Choroid plexus epithelial cell (primary cell): ENCODE results near the gene PSEN2.
"Not testable (repeated sequence)": the region's sequence is repeated elsewhere in the genome, so short reads cannot be mapped to it uniquely, and the experiment has no call there.

Source experiments
- DNase-seq: peaks from one replicate; pipeline ENCODE4 v3.0.0-alpha.2; 2010; ENCODE audit warnings: low read depth
- H3K4me3 ChIP-seq: 2 replicates; pipeline ENCODE4 v1.5.1; 2011; ENCODE audit warnings: low read depth, mild to moderate bottlenecking, control low read depth, low read length, moderate library complexity
- CTCF ChIP-seq: conservative IDR thresholded peaks from 2 replicates; pipeline ENCODE4 v1.5.1; 2011; ENCODE audit warnings: low read depth, mild to moderate bottlenecking, control low read depth, inconsistent platforms, low read length, moderate library complexity

Gene PSEN2

DNA sequence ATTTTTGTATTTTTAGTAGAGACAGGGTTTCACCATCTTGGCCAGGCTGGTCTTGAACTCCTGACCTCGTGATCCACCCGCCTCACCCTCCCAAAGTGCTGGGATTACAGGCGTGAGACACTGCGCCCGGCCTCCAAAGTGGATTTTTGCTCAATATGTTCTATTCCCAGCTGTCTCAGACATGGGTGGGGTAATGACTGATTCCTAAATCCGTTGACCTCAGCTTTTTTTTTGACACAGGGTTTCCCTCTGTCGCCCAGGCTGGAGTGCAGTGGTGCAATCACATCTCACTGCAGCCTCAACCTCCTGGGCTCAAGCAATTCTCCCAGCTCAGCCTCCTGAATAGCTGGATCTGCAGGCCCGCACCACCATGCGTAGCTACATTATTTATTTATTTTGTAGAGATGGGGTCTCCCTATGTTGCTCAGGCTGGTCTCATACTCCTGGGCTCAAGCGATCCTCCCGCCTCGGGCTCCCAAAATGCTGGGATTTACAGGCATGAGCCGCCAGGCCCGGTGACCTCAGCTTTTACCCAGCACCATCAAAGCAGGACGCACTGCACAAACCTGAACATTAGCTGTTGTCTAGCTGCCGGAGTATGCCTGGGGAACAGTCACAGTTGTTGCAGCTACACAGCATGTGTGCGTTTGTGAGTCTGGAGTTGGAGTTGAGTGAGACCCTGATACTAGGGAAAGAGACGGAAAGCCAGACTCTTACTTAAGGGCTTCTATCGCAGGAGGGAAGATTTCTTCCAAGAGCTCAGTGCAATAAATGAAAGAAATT lies 43.7 kb upstream of the PSEN2 start:
- no peak overlapping the region for H3K4me3 ChIP-seq
- no peak for DNase-seq
- TF ChIP-seq CTCF: no peak

GRCh38 chr1:226827458-226827857 lies 43.0 kb upstream of the PSEN2 start:
- TF ChIP-seq CTCF: no peak
- peak; percentile 3 for DNase-seq
- H3K4me3 ChIP-seq: no peak overlapping the region

GRCh38 chr1:226827968-226828513 lies 42.4 kb upstream of the PSEN2 start:
- peak; percentile 95 for TF ChIP-seq CTCF
- no peak overlapping the region for H3K4me3 ChIP-seq
- DNase-seq: peak; percentile 97

DNA sequence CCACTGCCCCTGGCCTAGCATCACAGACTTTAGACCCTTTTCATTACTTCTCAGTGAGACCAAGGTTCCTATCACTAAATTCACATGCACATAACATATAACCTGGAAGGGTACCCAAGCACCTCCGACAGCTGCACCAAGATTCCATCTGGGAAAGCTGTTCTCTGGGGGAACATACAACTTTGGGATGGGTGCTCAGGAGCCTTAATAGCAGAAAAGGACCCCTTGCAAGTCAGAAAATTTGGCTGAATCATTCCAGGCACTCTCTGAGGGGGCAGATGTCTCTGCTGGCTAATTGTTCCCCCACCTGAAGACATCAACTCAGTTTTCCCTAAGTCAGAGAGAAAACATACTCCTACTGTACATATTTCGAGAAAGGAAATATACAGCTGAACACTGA lies 41.3 kb upstream of the PSEN2 start:
- no peak overlapping the region for H3K4me3 ChIP-seq
- DNase-seq: no peak
- TF ChIP-seq CTCF: no peak

- DNase-seq: no peak
- TF ChIP-seq CTCF: no peak
- H3K4me3 ChIP-seq: no peak overlapping the region
These were observed 38.5 kb upstream of the PSEN2 start for GRCh38 chr1:226831953-226832352.

GRCh38 chr1:226832613-226833012 lies 37.8 kb upstream of the PSEN2 start:
- no peak for TF ChIP-seq CTCF
- H3K4me3 ChIP-seq: no peak overlapping the region
- no peak for DNase-seq

- H3K4me3 ChIP-seq, DNase-seq: not testable (repeated sequence)
These were observed 36.2 kb upstream of the PSEN2 start for GRCh38 chr1:226834179-226834578.

- H3K4me3 ChIP-seq, DNase-seq: not testable (repeated sequence)
These were observed 35.0 kb upstream of the PSEN2 start for GRCh38 chr1:226835396-226835795.

DNA sequence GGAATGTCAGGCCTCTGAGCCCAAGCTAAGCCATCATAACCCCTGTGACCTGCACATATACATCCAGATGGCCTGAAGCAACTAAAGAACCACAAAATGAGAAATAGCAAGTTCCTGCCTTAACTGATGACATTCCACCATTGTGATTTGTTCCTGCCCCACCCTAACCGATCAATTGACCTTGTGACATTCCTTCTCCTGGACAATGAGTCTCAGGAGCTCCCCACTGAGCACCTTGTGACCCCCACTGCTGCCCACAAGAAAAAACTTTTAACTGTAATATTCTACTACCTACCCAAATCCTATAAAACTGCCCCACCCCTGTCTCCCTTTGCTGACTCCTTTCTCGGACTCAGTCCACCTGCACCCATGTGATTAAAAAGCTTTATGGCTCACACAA lies 32.5 kb upstream of the PSEN2 start:
- DNase-seq, H3K4me3 ChIP-seq: not testable (repeated sequence)
